Neural progenitor cell (in vitro differentiated cells): ENCODE results near the gene PRKAA2. TPM values are rescaled to one million over a fixed set of nuclear protein-coding genes. Genes with fewer than 3 reads are reported as not detected.
"Not testable (repeated sequence)": the region's sequence is repeated elsewhere in the genome, so short reads cannot be mapped to it uniquely, and the experiment has no call there.

Experiments used
- DNase-seq: peaks from one replicate; pipeline ENCODE4 v3.0.0-alpha.2; 2016; ENCODE audit warnings: low spot score
- H2AFZ ChIP-seq: fragments of 200-600 bp; sonication (generic); replicated peaks from 2 replicates; pipeline ENCODE4 v1.6.1; 2016; ENCODE audit warnings: antibody characterized with exemption
- H3F3A ChIP-seq: fragments of 200-600 bp; sonication (generic); 2 replicates; pipeline ENCODE4 v1.6.1; 2016; ENCODE audit warnings: antibody characterized with exemption, low read depth
- H3K27ac ChIP-seq: fragments of 200-600 bp; sonication (generic); 2 replicates; pipeline ENCODE4 v1.5.1; 2016; ENCODE audit warnings: mild to moderate bottlenecking
- H3K27me3 ChIP-seq: fragments of 200-600 bp; sonication (generic); 2 replicates; pipeline ENCODE4 v1.6.1; 2016; ENCODE audit warnings: mild to moderate bottlenecking, moderate library complexity
- H3K36me3 ChIP-seq: fragments of 200-600 bp; sonication (generic); 2 replicates; pipeline ENCODE4 v1.5.1; 2016
- H3K4me1 ChIP-seq: fragments of 200-600 bp; sonication (generic); 2 replicates; pipeline ENCODE4 v1.6.1; 2016; ENCODE audit warnings: mixed run types
- H3K4me2 ChIP-seq: fragments of 200-600 bp; sonication (generic); 2 replicates; pipeline ENCODE4 v1.6.1; 2016
- H3K4me3 ChIP-seq: fragments of 200-600 bp; sonication (generic); 2 replicates; pipeline ENCODE4 v1.5.1; 2016
- H3K79me2 ChIP-seq: fragments of 200-600 bp; sonication (generic); 2 replicates; pipeline ENCODE4 v1.6.1; 2016; ENCODE audit warnings: low read depth
- H3K9ac ChIP-seq: fragments of 200-600 bp; sonication (generic); 2 replicates; pipeline ENCODE4 v1.6.1; 2016
- H3K9me3 ChIP-seq: fragments of 200-600 bp; sonication (generic); 2 replicates; pipeline ENCODE4 v1.5.1; 2016; ENCODE audit warnings: low read depth
- H4K20me1 ChIP-seq: fragments of 200-600 bp; sonication (generic); 2 replicates; pipeline ENCODE4 v1.6.1; 2016; ENCODE audit warnings: low read depth
- H3K27ac Mint-ChIP-seq: 3 replicates; pipeline ENCODE4 v1.8.0; 2021; ENCODE audit warnings: mixed read lengths
- H3K27me3 Mint-ChIP-seq: 2 replicates; pipeline ENCODE4 v1.8.0; 2022; ENCODE audit warnings: low read depth, mild to moderate bottlenecking, inconsistent platforms, moderate library complexity, mixed read lengths; ENCODE audit not compliant: insufficient read depth
- H3K36me3 Mint-ChIP-seq: 3 replicates; pipeline ENCODE4 v1.8.0; 2021; ENCODE audit warnings: mixed read lengths
- H3K4me1 Mint-ChIP-seq: 3 replicates; pipeline ENCODE4 v1.8.0; 2021; ENCODE audit warnings: mixed read lengths
- H3K4me3 Mint-ChIP-seq: 3 replicates; pipeline ENCODE4 v1.8.0; 2021; ENCODE audit warnings: mild to moderate bottlenecking, moderate library complexity, mixed read lengths
- H3K9me3 Mint-ChIP-seq: 3 replicates; pipeline ENCODE4 v1.8.0; 2020; ENCODE audit warnings: mixed read lengths
- CTCF ChIP-seq: fragments of 200-600 bp; sonication (generic); IDR thresholded peaks from 2 replicates; pipeline ENCODE4 v1.5.1; 2017; ENCODE audit warnings: antibody characterized with exemption, mild to moderate bottlenecking
- EZH2 ChIP-seq: fragments of 200-600 bp; sonication (generic); IDR thresholded peaks from 2 replicates; pipeline ENCODE4 v1.6.1; 2017; ENCODE audit warnings: antibody characterized with exemption, mild to moderate bottlenecking, moderate library complexity
- EZH2phosphoT487 ChIP-seq: fragments of 200-600 bp; sonication (generic); IDR thresholded peaks from 2 replicates; pipeline ENCODE4 v1.6.1; 2017; ENCODE audit warnings: antibody characterized with exemption
- total RNA-seq: library from RNA; depleted of rRNA; stranded (reverse); fragments of >200 nt; gene quantifications from 2 replicates; pipeline ENCODE4 v1.2.3, GENCODE V29; 2015; ENCODE audit warnings: low replicate concordance

The PRKAA2 gene
- 16.9 and 25.8 TPM in 2 replicates for total RNA-seq

DNA sequence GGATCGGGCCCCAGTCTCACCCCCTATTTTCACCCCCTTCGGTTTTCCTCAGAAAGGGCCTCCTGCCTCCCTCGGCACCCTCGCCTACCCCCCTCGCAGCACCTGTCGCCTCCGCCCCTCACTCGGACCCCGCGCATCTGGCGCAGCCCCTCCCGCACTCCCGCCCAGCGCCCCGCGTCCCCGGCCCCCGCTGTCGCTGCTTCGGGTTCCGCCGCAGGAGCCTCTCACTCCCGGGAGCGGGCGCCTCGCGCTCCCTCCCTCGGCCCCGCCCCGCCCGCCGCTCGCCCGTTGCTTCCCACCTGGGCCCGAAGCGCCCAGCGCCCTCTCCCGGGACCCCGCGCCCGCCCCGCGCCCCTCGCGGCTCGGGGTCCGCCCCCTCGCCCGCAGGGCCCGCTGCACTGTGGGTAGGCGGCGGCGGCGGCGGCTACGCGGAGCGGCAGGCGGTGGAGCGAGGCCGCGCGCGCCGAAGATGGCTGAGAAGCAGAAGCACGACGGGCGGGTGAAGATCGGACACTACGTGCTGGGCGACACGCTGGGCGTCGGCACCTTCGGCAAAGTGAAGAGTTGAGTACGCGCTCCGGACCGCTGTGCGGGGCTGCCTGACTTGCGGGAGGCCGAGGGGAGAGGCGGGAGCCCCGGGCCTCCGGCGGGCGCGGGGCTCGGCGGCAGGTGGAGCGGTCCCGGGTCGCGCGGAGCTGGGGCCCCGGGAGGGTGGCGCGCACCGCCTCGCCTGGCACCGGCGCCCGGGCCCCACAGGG lies at the start of gene PRKAA2:
PRKAA2 (plus strand) TSS at position 396 of the 758 bp plus-strand sequence; CDS start at position 470, 74 bp downstream.
- H3K9me3 ChIP-seq = no peaks in the 10 kb centered on the region
- peaks cover 19% of the 10 kb centered on the region for H3K4me1 ChIP-seq
- Mint-ChIP-seq H3K4me1 (peaks cover 17% of the 10 kb centered on the region), H3K27me3 (peaks cover 3% of the 10 kb centered on the region), H3K36me3 (peaks cover 12% of the 10 kb centered on the region), H3K9me3 (peaks cover 7% of the 10 kb centered on the region), H3K4me3 (peak within 1 kb of the TSS; percentile 93), H3K27ac (peak within 1 kb of the TSS; percentile 91)
- H3K27ac ChIP-seq = peak within 1 kb of the TSS; percentile 55
- peaks cover 24% of the 10 kb centered on the region for H3K27me3 ChIP-seq
- TF ChIP-seq EZH2phosphoT487 = no peak
- TF ChIP-seq EZH2 = no peak
- no peak for TF ChIP-seq CTCF
- peak within 1 kb of the TSS; percentile 85 for H3K4me2 ChIP-seq
- H3K79me2 ChIP-seq = peaks cover 46% of the 10 kb centered on the region
- no peaks in the 10 kb centered on the region for H3K36me3 ChIP-seq
- peak within 1 kb of the TSS; percentile 78 for H3K4me3 ChIP-seq
- H3K9ac ChIP-seq = no peak within 1 kb of the TSS
- peak; percentile 88 for DNase-seq
- peaks cover 10% of the 10 kb centered on the region for H4K20me1 ChIP-seq
- peak within 1 kb of the TSS; percentile 88 for H2AFZ ChIP-seq
- peaks cover 21% of the 10 kb centered on the region for H3F3A ChIP-seq

DNA sequence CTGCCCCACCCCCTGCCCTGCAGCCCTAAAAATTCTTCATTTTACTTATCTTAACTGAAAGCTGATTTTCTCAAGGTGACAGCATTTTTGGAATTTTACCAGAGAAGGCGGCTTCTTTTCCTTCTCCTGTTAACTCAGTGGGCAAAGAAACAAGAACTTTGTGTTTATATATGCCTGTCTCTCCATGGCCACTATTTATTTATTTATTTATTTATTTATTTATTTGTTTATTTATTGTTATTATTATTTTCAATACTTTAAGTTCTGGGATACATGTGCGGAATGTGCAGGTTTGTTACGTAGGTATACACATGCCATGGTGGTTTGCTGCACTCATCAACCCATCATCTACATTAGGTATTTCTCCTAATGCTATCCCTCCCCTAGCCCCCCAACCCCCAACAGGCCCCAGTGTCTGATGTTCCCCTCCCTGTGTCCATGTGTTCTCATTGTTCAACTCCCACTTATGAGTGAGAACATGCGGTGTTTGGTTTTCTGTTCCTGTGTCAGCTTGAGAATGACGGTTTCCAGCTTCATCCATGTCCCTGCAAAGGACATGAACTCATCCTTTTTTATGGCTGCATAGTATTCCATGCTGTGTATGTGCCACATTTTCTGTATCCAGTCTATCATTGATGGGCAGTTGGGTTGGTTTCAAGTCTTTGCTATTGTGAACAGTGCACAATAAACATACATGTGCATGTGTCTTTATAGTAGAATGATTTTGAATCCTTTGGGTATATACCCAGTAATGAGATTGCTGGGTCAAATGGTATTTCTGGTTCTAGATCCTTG lies 49.5 kb upstream of the PRKAA2 start:
- not testable (repeated sequence) for H3K4me1 ChIP-seq, H4K20me1 ChIP-seq, H3F3A ChIP-seq, H3K4me1 Mint-ChIP-seq, H3K9ac ChIP-seq, H3K36me3 ChIP-seq, H3K27ac Mint-ChIP-seq, H3K27me3 ChIP-seq, H2AFZ ChIP-seq, H3K9me3 ChIP-seq, DNase-seq, H3K27ac ChIP-seq, H3K27me3 Mint-ChIP-seq, H3K4me2 ChIP-seq, H3K9me3 Mint-ChIP-seq, H3K4me3 ChIP-seq, H3K79me2 ChIP-seq, H3K36me3 Mint-ChIP-seq, H3K4me3 Mint-ChIP-seq

- H3K9ac ChIP-seq, H4K20me1 ChIP-seq, H3K36me3 ChIP-seq, H3K4me3 Mint-ChIP-seq, H3K27me3 ChIP-seq, H3K4me2 ChIP-seq, DNase-seq, H3F3A ChIP-seq, H3K4me3 ChIP-seq, H3K79me2 ChIP-seq, H3K9me3 ChIP-seq, H3K27ac ChIP-seq, H3K4me1 ChIP-seq, H3K36me3 Mint-ChIP-seq, H3K27me3 Mint-ChIP-seq, H2AFZ ChIP-seq, H3K27ac Mint-ChIP-seq, H3K4me1 Mint-ChIP-seq: not testable (repeated sequence)
- peaks cover 30% of the 10 kb centered on the region for H3K9me3 Mint-ChIP-seq
Measured at GRCh38 chr1:56610097-56610496, 35.0 kb upstream of the PRKAA2 start.

- not testable (repeated sequence) for H3K4me3 Mint-ChIP-seq, H3K9ac ChIP-seq
Measured at GRCh38 chr1:56610770-56611169, 34.3 kb upstream of the PRKAA2 start.

More at GRCh38 chr1:56610770-56611169, 34.3 kb upstream of the PRKAA2 start:
- H3K4me1 Mint-ChIP-seq, H3F3A ChIP-seq, H3K36me3 ChIP-seq, H3K79me2 ChIP-seq, H3K9me3 ChIP-seq, H3K27me3 ChIP-seq, H3K4me1 ChIP-seq, H3K4me2 ChIP-seq, DNase-seq, H2AFZ ChIP-seq, H3K27ac ChIP-seq, H3K4me3 ChIP-seq, H3K27ac Mint-ChIP-seq, H3K27me3 Mint-ChIP-seq, H4K20me1 ChIP-seq, H3K36me3 Mint-ChIP-seq: not testable (repeated sequence)
- peaks cover 30% of the 10 kb centered on the region for H3K9me3 Mint-ChIP-seq
